ENCODE measurements around the gene RBM34. TPM values are rescaled to one million over a fixed set of nuclear protein-coding genes. Genes with fewer than 3 reads are reported as not detected.

The RBM34 gene
- total RNA-seq, 1 experiment from 2014 or later: 104 TPM

DNA sequence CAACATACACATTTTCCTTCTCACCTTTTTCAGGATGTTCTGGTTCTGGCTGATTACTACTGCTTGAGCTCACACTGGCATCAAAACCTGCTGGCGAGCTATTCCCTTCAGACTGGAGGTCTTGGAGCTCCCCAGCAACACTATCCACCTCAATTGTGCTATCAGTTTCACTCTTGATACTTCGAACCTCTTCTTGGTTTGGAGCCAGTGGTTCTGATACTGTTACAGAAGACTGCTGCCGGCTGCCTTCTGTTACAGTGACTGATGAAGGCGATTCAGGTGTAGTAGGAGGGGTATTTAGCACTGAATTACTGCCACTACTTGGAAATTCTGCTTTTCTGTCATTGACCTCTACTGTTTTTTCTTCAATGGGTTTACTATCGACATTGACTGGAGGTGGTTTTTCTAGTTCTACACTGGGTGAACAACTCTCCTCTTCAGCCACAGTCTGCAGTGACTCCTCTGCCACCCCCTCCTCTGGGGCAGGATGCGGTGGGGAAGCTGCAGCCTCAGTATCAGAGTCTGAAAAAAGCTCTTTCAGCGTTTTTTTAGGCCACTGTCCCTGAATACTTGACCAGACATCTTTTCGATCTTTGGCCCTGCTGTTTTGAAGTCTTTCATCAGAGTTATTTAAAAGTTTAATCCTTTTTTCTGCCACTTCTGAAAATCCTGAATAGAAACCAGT is 20.7 kb upstream of the RBM34 start:
- no peak for ATAC-seq
- Histone ChIP-seq H3K36me3 (ENCODE audit: control insufficient read depth, insufficient read depth, low read length) (peaks cover 34% of the 10 kb centered on the region), H3K9me3 (ENCODE audit: control insufficient read depth, insufficient read depth, low read depth, low read length) (no peaks in the 10 kb centered on the region), H3K27me3 (ENCODE audit: control insufficient read depth, insufficient read depth, low read length) (no peaks in the 10 kb centered on the region), H3K4me1 (ENCODE audit: control insufficient read depth, insufficient read depth, low read length) (0 out of 2 replicates have a peak, but pooled peaks cover 2% of the 10 kb centered on the region), H3K4me3 (ENCODE audit: low read depth in 2 of 2, low read length in 2 of 2) (no peak overlapping the region), H3K27ac (ENCODE audit: low read length) (no peak overlapping the region)
- no peak for DNase-seq (ENCODE audit: low read depth, low spot score)
- ChIA-PET CTCF (no interaction called here), POLR2A (interaction anchor here (0.5 kb wide), 1 partner anchor 295 kb away, joined by 4 read pairs; no protein-coding TSS in a partner anchor)
- TF ChIP-seq TCF7L2 (IDR thresholded peaks at IDR 0.05; ENCODE audit: low read depth, low read length): no peak
- TF ChIP-seq, protein P1, sequence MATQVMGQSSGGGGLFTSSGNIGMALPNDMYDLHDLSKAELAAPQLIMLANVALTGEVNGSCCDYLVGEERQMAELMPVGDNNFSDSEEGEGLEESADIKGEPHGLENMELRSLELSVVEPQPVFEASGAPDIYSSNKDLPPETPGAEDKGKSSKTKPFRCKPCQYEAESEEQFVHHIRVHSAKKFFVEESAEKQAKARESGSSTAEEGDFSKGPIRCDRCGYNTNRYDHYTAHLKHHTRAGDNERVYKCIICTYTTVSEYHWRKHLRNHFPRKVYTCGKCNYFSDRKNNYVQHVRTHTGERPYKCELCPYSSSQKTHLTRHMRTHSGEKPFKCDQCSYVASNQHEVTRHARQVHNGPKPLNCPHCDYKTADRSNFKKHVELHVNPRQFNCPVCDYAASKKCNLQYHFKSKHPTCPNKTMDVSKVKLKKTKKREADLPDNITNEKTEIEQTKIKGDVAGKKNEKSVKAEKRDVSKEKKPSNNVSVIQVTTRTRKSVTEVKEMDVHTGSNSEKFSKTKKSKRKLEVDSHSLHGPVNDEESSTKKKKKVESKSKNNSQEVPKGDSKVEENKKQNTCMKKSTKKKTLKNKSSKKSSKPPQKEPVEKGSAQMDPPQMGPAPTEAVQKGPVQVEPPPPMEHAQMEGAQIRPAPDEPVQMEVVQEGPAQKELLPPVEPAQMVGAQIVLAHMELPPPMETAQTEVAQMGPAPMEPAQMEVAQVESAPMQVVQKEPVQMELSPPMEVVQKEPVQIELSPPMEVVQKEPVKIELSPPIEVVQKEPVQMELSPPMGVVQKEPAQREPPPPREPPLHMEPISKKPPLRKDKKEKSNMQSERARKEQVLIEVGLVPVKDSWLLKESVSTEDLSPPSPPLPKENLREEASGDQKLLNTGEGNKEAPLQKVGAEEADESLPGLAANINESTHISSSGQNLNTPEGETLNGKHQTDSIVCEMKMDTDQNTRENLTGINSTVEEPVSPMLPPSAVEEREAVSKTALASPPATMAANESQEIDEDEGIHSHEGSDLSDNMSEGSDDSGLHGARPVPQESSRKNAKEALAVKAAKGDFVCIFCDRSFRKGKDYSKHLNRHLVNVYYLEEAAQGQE (IDR thresholded peaks at IDR 0.05; ENCODE audit: insufficient read depth in 1 of 2, low read depth in 2 of 2, low read length in 1 of 2): no peak
- TF ChIP-seq, protein P2, sequence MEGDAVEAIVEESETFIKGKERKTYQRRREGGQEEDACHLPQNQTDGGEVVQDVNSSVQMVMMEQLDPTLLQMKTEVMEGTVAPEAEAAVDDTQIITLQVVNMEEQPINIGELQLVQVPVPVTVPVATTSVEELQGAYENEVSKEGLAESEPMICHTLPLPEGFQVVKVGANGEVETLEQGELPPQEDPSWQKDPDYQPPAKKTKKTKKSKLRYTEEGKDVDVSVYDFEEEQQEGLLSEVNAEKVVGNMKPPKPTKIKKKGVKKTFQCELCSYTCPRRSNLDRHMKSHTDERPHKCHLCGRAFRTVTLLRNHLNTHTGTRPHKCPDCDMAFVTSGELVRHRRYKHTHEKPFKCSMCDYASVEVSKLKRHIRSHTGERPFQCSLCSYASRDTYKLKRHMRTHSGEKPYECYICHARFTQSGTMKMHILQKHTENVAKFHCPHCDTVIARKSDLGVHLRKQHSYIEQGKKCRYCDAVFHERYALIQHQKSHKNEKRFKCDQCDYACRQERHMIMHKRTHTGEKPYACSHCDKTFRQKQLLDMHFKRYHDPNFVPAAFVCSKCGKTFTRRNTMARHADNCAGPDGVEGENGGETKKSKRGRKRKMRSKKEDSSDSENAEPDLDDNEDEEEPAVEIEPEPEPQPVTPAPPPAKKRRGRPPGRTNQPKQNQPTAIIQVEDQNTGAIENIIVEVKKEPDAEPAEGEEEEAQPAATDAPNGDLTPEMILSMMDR (IDR thresholded peaks at IDR 0.05): no peak
- no peak for TF ChIP-seq POLR2AphosphoS5 (IDR thresholded peaks at IDR 0.05; ENCODE audit: low read depth, low read length)
- no peak for TF ChIP-seq SIN3A (IDR thresholded peaks at IDR 0.05; ENCODE audit: borderline replicate concordance, insufficient read depth, low read depth, low read length)
- in situ Hi-C loops (cut with HindIII; ENCODE audit: low pct_unique_long_range_greater_than_20kb, low sequenced_read_pairs) (no loop called here), intact Hi-C loops (cut with micrococcal nuclease; ENCODE audit: unreplicated experiment) (no loop called here)
- BruUV-seq (replicated peaks): no TSS peak

DNA sequence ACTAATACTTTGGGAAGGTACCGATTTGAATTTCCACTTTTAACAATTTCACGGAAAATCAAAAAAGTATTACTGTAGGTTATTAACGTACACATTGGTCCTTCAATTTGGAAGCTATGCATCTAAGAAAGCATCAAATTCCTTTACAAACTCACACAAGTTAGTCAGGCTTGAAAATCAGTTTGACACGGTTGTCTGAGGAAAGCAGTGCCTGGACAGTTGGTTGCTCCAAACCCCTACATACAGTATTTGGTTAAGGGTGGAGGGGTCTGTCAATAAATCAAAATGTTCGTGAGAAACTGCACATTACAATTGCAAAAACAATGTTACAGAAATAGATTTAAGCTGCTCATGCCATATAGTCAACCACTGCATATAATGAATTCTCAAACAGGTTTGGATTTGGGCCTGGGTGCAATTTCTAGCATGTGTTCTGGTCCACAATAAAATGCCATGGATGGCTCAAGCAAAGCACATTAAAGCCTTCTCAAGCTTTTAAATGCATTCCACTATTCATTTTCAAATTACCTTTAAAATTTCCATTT is 19.9 kb upstream of the RBM34 start:
- BruUV-seq (replicated peaks): no TSS peak
- H3K27ac ChIP-seq (ENCODE audit: low read length): no peak overlapping the region
- no peak overlapping the region for H3K4me3 ChIP-seq (ENCODE audit: low read depth in 2 of 2, low read length in 2 of 2)
- TF ChIP-seq, protein P2 (IDR thresholded peaks at IDR 0.05): no peak
- no peak for TF ChIP-seq TCF7L2 (IDR thresholded peaks at IDR 0.05; ENCODE audit: low read depth, low read length)
- no peak for TF ChIP-seq POLR2AphosphoS5 (IDR thresholded peaks at IDR 0.05; ENCODE audit: low read depth, low read length)
- TF ChIP-seq, protein P1 (IDR thresholded peaks at IDR 0.05; ENCODE audit: insufficient read depth in 1 of 2, low read depth in 2 of 2, low read length in 1 of 2): no peak
- TF ChIP-seq SIN3A (IDR thresholded peaks at IDR 0.05; ENCODE audit: borderline replicate concordance, insufficient read depth, low read depth, low read length): no peak
- no peaks in the 10 kb centered on the region for H3K27me3 ChIP-seq (ENCODE audit: control insufficient read depth, insufficient read depth, low read length)
- DNase-seq (ENCODE audit: low read depth, low spot score): no peak
- H3K4me1 ChIP-seq (ENCODE audit: control insufficient read depth, insufficient read depth, low read length): 0 out of 2 replicates have a peak, but pooled peaks cover 2% of the 10 kb centered on the region
- in situ Hi-C loops (cut with HindIII; ENCODE audit: low pct_unique_long_range_greater_than_20kb, low sequenced_read_pairs): no loop called here
- H3K36me3 ChIP-seq (ENCODE audit: control insufficient read depth, insufficient read depth, low read length): peaks cover 35% of the 10 kb centered on the region
- ChIA-PET CTCF (no interaction called here), POLR2A (interaction anchor here (0.5 kb wide), 1 partner anchor 296 kb away, joined by 4 read pairs; no protein-coding TSS in a partner anchor)
- ATAC-seq: no peak
- H3K9me3 ChIP-seq (ENCODE audit: control insufficient read depth, insufficient read depth, low read depth, low read length): no peaks in the 10 kb centered on the region
- intact Hi-C loops (cut with micrococcal nuclease; ENCODE audit: unreplicated experiment): no loop called here

All from Panc1 (cell line).